Lung (tissue), 12 donors: ENCODE data around the gene ANKRD61. TPM values are rescaled to one million over a fixed set of nuclear protein-coding genes. Genes with fewer than 3 reads are reported as not detected.

Experiments used
- ATAC-seq: fragments of 200-7000 bp; cut with Tn5 transposase; one replicate; pipeline ENCODE4 v1.9.1; 2020; ENCODE audit warnings: moderate number of reproducible peaks; ENCODE audit not compliant: insufficient read depth, low FRiP score
- DNase-seq, 3 donors: peaks; one replicate each; pipeline ENCODE4 v3.0.0-alpha.2; 2013 to 2017
- H3K27ac ChIP-seq, 2 donors: one replicate each; pipeline ENCODE4 v1.5.1; 2013; ENCODE audit warnings: mild to moderate bottlenecking in 2 of 2, moderate library complexity in 2 of 2, control low read depth in 1 of 2, inconsistent platforms in 1 of 2, low read depth in 1 of 2, low read length in 1 of 2
- H3K27me3 ChIP-seq, 3 donors: one replicate each; pipeline ENCODE4 v1.5.1; 2013; ENCODE audit warnings: low read length in 2 of 3; ENCODE audit not compliant: control insufficient read depth in 3 of 3, insufficient read depth in 3 of 3
- H3K36me3 ChIP-seq, 4 donors: one replicate each; pipeline ENCODE4 v1.5.1; 2013; ENCODE audit warnings: low read length in 4 of 4, mild to moderate bottlenecking in 1 of 4, moderate library complexity in 1 of 4; ENCODE audit not compliant: control insufficient read depth in 4 of 4, insufficient read depth in 4 of 4
- H3K4me1 ChIP-seq, 5 donors: one replicate each; pipeline ENCODE4 v1.5.1; 2013; ENCODE audit warnings: low read length in 5 of 5, mild to moderate bottlenecking in 2 of 5, moderate library complexity in 1 of 5; ENCODE audit not compliant: control insufficient read depth in 5 of 5, insufficient read depth in 5 of 5
- H3K4me3 ChIP-seq: one replicate; pipeline ENCODE4 v1.5.1; 2013; ENCODE audit warnings: mild to moderate bottlenecking, control low read depth, moderate library complexity
- H3K9ac ChIP-seq, 2 donors: one replicate each; pipeline ENCODE4 v1.5.1; 2013; ENCODE audit warnings: low read length in 2 of 2, control low read depth in 1 of 2; ENCODE audit not compliant: insufficient read depth in 1 of 2
- H3K9me3 ChIP-seq, 4 donors: one replicate each; pipeline ENCODE4 v1.5.1; 2013; ENCODE audit warnings: low read length in 3 of 4, mild to moderate bottlenecking in 1 of 4, moderate library complexity in 1 of 4; ENCODE audit not compliant: control insufficient read depth in 4 of 4, insufficient read depth in 3 of 4
- CTCF ChIP-seq: IDR thresholded peaks from 2 replicates; pipeline ENCODE4 v1.5.1; 2012; ENCODE audit warnings: mild to moderate bottlenecking; ENCODE audit errors: control extremely low read depth, extremely low read depth
- WGBS, 2 donors: extraction: QIAGEN DNeasy Blood & Tissue Kit; methylation state at CpG; one replicate each; pipeline ENCODE4 v1.1.7; 2013; 5-methylcytosine and 5-hydroxymethylcytosine counted together
- polyA plus RNA-seq, 2 donors: library from polyadenylated mRNA; stranded (reverse); fragments of 200-250 nt; gene quantifications; one replicate each; pipeline ENCODE4 v1.2.1, GENCODE V29; 2013
- total RNA-seq, 2 donors: library from RNA; depleted of rRNA in 1 of 2; stranded (reverse); fragments of >200 nt in 1 of 2; gene quantifications; one replicate each; pipeline ENCODE4 v1.2.1, GENCODE V29; 2014 to 2021
- donor health status: control.
- donor health status: control.
- donor health status: Bipolar disorder and iron deficiency.
- donor health status: healthy.
- donor health status: DM: yes; HTN: yes; CAD: no.

ANKRD61 gene
- total and polyA plus RNA-seq, 4 donors = 0.08 TPM; not detected in 3

GRCh38 chr7:6023974-6024435 is 7.2 kb upstream of the ANKRD61 start:
- TF ChIP-seq CTCF = no peak
- no peak for DNase-seq

GRCh38 chr7:6026011-6026819 is 5.0 kb upstream of the ANKRD61 start:
- Histone ChIP-seq H3K9ac (no peak overlapping the region), H3K9me3 (no peaks in the 10 kb centered on the region), H3K27ac (peak overlapping the region in 1 of 2 donors; percentile 86), H3K4me1 (peaks cover 0 to 3% (median 0%) of the 10 kb centered on the region in 5 donors), H3K27me3 (no peaks in the 10 kb centered on the region), H3K4me3 (no peak overlapping the region), H3K36me3 (peaks cover 26 to 62% (median 53%) of the 10 kb centered on the region in 4 donors)
- ATAC-seq = peak; percentile 60
- WGBS, 2 donors = 60 to 68% methylated on average over 22 of the region's 22 CpGs
- peak in 1 of 3 donors; percentile 27 for DNase-seq
- peak; percentile 6 for TF ChIP-seq CTCF

More at GRCh38 chr7:6023974-6024435, 7.2 kb upstream of the ANKRD61 start:
- Histone ChIP-seq H3K9ac (no peak overlapping the region), H3K27ac (no peak overlapping the region), H3K9me3 (no peaks in the 10 kb centered on the region), H3K36me3 (peaks cover 37 to 64% (median 54%) of the 10 kb centered on the region in 4 donors), H3K4me3 (no peak overlapping the region), H3K4me1 (peaks cover 0 to 3% (median 0%) of the 10 kb centered on the region in 5 donors), H3K27me3 (no peaks in the 10 kb centered on the region)
- 80 to 87% methylated on average over 7 of the region's 7 CpGs for WGBS, 2 donors
- ATAC-seq = no peak

- no peak for TF ChIP-seq CTCF
- Histone ChIP-seq H3K36me3 (peaks cover 26 to 55% (median 53%) of the 10 kb centered on the region in 4 donors), H3K27ac (peak overlapping the region in 1 of 2 donors; percentile 86), H3K9me3 (no peaks in the 10 kb centered on the region), H3K27me3 (no peaks in the 10 kb centered on the region), H3K4me3 (no peak overlapping the region), H3K9ac (no peak overlapping the region), H3K4me1 (peaks cover 0 to 3% (median 0%) of the 10 kb centered on the region in 5 donors)
- 44 to 68% methylated on average over 12 of the region's 12 CpGs for WGBS, 2 donors
- ATAC-seq (peak; percentile 44), DNase-seq (no peak)
Measured at GRCh38 chr7:6026820-6027311, 4.3 kb upstream of the ANKRD61 start.
